T-cell (primary cell): Measurements from ENCODE around the gene PYGO1. TPM values are rescaled to one million over a fixed set of nuclear protein-coding genes. Genes with fewer than 3 reads are reported as not detected.
"Not testable (repeated sequence)": the region's sequence is repeated elsewhere in the genome, so short reads cannot be mapped to it uniquely, and the experiment has no call there.

Experiments used
- ATAC-seq, 4 experiments: fragments of 200-7000 bp in 3 of 4; fragments of 150-1000 bp in 1 of 4; cut with Tn5 transposase; replicated peaks in 1 of 4; 1 replicate in 3 of 4; 2 replicates in 1 of 4; pipeline ENCODE4 v1.10.0; 2021; ENCODE audit warnings: moderate library complexity in 3 of 4, mild to moderate bottlenecking in 2 of 4, moderate number of reproducible peaks in 1 of 4
- CTCF ChIA-PET, 2 donors: fragments of 300-600 bp; sonication (Branson Sonifier 250); formaldehyde crosslinking; loops; one replicate each; lab custom pipeline; 2022; ENCODE audit warnings: antibody characterized with exemption in 2 of 2; lab: Charles Lee
- POLR2A ChIA-PET, 2 donors: fragments of 300-600 bp; sonication (Branson Sonifier 250); formaldehyde crosslinking; loops; one replicate each; lab custom pipeline; 2022; ENCODE audit warnings: antibody characterized with exemption in 2 of 2; lab: Charles Lee
- DNase-seq, 35 experiments: peaks; one replicate each; pipeline versions ENCODE4 v3.0.0 to v3.0.0-alpha.2; 2013 to 2023
- H3K27ac ChIP-seq: one replicate; pipeline ENCODE4 v1.5.1; 2013; ENCODE audit warnings: low read length
- H3K27me3 ChIP-seq, 2 experiments: replicated peaks in 1 of 2; 1 replicate in 1 of 2; 2 replicates in 1 of 2; pipeline versions ENCODE4 v1.6.1 to v1.7.0; 2013; ENCODE audit warnings: low read length in 1 of 2, mixed read lengths in 1 of 2; ENCODE audit not compliant: control insufficient read depth in 2 of 2, insufficient read depth in 2 of 2; ENCODE audit errors: extremely low read depth in 1 of 2
- H3K36me3 ChIP-seq, 2 donors: 1 replicate in 1 of 2; 2 replicates in 1 of 2; pipeline versions ENCODE4 v1.6.1 to v1.7.0; 2013; ENCODE audit warnings: low read length in 1 of 2; ENCODE audit not compliant: control insufficient read depth in 2 of 2, insufficient read depth in 1 of 2; ENCODE audit errors: extremely low read depth in 1 of 2
- H3K4me1 ChIP-seq, 2 experiments: 1 replicate in 1 of 2; 2 replicates in 1 of 2; pipeline versions ENCODE4 v1.6.1 to v1.7.0; 2013; ENCODE audit warnings: low read length in 2 of 2, mixed read lengths in 1 of 2; ENCODE audit not compliant: insufficient read depth in 2 of 2, control insufficient read depth in 1 of 2; ENCODE audit errors: extremely low read depth in 1 of 2
- H3K4me3 ChIP-seq, 2 donors: 1 replicate in 1 of 2; 2 replicates in 1 of 2; pipeline versions ENCODE4 v1.5.1 to v1.7.0; 2013; ENCODE audit warnings: mild to moderate bottlenecking in 2 of 2, low read length in 1 of 2, moderate library complexity in 1 of 2; ENCODE audit not compliant: control insufficient read depth in 1 of 2; ENCODE audit errors: extremely low read depth in 1 of 2
- H3K9me3 ChIP-seq: 2 replicates; pipeline ENCODE4 v1.7.0; 2013
- H3K27ac Mint-ChIP-seq, 2 donors: one replicate each; pipeline ENCODE4 v1.8.0; 2020 to 2021; ENCODE audit warnings: mild to moderate bottlenecking in 2 of 2, mixed read lengths in 2 of 2
- H3K27me3 Mint-ChIP-seq, 2 donors: one replicate each; pipeline ENCODE4 v1.8.0; 2021 to 2022; ENCODE audit warnings: mixed read lengths in 2 of 2
- H3K36me3 Mint-ChIP-seq: one replicate; pipeline ENCODE4 v1.8.0; 2021; ENCODE audit warnings: mixed read lengths
- H3K4me1 Mint-ChIP-seq, 3 donors: one replicate each; pipeline ENCODE4 v1.8.0; 2020 to 2022; ENCODE audit warnings: mixed read lengths in 3 of 3, mild to moderate bottlenecking in 1 of 3
- H3K4me3 Mint-ChIP-seq, 3 donors: one replicate each; pipeline ENCODE4 v1.8.0; 2020 to 2022; ENCODE audit warnings: mild to moderate bottlenecking in 3 of 3, mixed read lengths in 3 of 3, moderate library complexity in 3 of 3
- H3K9me3 Mint-ChIP-seq, 3 donors: one replicate each; pipeline ENCODE4 v1.8.0; 2020 to 2022; ENCODE audit warnings: mixed read lengths in 3 of 3
- WGBS: methylation state at CpG from one replicate; pipeline ENCODE4 v1.1.5; 2013; ENCODE audit warnings: missing lambda C conversion rate; ENCODE audit not compliant: insufficient coverage; 5-methylcytosine and 5-hydroxymethylcytosine counted together
- total RNA-seq, 35 experiments: library from RNA in 6 of 35; stranded (reverse) in 6 of 35; fragments of 120-200 nt in 1 of 35; gene quantifications; one replicate each; pipeline versions ENCODE4 v1.2.1 to v1.2.4 and lab custom pipeline; 2013 to 2026

Gene PYGO1
- total RNA-seq, 5 donors from 2014 or later (not counting 1 experiment from before 2014, with no cell fraction given): 0.06 to 0.18 (median 0.10) TPM; not detected in 2

DNA sequence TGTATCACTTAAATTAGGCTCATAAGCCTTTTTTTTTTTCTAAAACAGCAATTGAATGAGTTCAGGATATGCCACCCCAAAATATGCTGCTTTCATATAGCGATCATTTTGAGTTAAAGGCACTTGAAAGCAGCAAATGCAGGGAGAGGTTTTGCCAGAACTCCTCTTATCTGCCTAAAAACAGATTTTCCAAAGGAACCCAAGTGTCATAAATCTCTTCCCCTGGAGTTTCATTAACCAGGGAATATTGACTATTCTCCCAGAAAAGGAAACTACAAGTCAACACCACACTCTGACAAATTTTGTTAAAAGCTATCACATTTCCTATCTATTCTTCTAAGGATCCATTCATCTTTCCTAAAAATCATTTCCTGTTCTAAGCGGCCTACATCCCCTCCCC, 91.4 kb downstream of the PYGO1 start:
- H3K36me3 Mint-ChIP-seq: no peaks in the 10 kb centered on the region
- CTCF ChIA-PET: no interaction called here
- WGBS: 100% methylated on average over 1 of the region's 2 CpGs
- no peaks in the 10 kb centered on the region for H3K36me3 ChIP-seq
- no peak overlapping the region for H3K27ac ChIP-seq
- H3K27me3 ChIP-seq: no peaks in the 10 kb centered on the region
- no peak overlapping the region for H3K4me3 ChIP-seq
- no peaks in the 10 kb centered on the region for H3K9me3 Mint-ChIP-seq
- POLR2A ChIA-PET: interaction anchor here in 1 of 2 donors (0.5 kb wide), 1 partner anchor 217 kb away, joined by 4 read pairs; no protein-coding TSS in a partner anchor
- H3K4me1 ChIP-seq: peaks cover 3 to 10% of the 10 kb centered on the region in 2 experiments
- ATAC-seq (no peak), DNase-seq (no peak)
- H3K27ac Mint-ChIP-seq: no peak overlapping the region
- H3K27me3 Mint-ChIP-seq: no peaks in the 10 kb centered on the region
- no peaks in the 10 kb centered on the region for H3K9me3 ChIP-seq
- peaks cover 11 to 22% (median 20%) of the 10 kb centered on the region in 3 donors for H3K4me1 Mint-ChIP-seq
- no peak overlapping the region for H3K4me3 Mint-ChIP-seq

DNA sequence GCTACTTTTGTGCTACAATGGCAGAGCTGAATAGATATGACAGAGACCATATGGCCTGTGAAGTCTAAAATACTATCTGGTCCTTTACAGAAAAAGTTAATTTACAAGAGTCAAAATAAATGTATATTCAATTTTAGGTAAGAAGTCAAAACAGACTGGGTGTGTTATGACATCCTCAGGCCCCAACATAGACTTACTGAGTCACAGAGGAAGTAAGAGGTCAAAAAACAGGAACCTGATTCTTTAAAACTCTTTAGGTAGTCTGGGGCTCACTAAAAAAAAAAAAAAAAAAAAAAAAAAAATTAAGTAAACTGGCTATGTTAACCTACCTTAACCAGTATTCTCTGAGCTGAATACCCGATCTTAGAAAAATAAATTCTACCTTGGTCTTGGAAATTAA, 93.2 kb downstream of the PYGO1 start:
- DNase-seq (no peak), ATAC-seq (peak in 2 of 4 experiments; percentile 61)
- Histone ChIP-seq H3K36me3 (no peaks in the 10 kb centered on the region), H3K27me3 (no peaks in the 10 kb centered on the region), H3K4me3 (no peak overlapping the region), H3K9me3 (no peaks in the 10 kb centered on the region), H3K27ac (no peak overlapping the region), H3K4me1 (peaks cover 3 to 10% of the 10 kb centered on the region in 2 experiments)
- H3K27ac Mint-ChIP-seq: peak overlapping the region; percentile 78 to 82
- WGBS: no CpG with 5 or more reads among the region's 1 CpG
- ChIA-PET POLR2A (no interaction called here), CTCF (no interaction called here)
- no peaks in the 10 kb centered on the region for H3K27me3 Mint-ChIP-seq
- no peaks in the 10 kb centered on the region for H3K9me3 Mint-ChIP-seq
- H3K4me1 Mint-ChIP-seq: peaks cover 11 to 22% (median 20%) of the 10 kb centered on the region in 3 donors
- H3K4me3 Mint-ChIP-seq: peak overlapping the region in 1 of 3 donors; percentile 7
- no peaks in the 10 kb centered on the region for H3K36me3 Mint-ChIP-seq

DNA sequence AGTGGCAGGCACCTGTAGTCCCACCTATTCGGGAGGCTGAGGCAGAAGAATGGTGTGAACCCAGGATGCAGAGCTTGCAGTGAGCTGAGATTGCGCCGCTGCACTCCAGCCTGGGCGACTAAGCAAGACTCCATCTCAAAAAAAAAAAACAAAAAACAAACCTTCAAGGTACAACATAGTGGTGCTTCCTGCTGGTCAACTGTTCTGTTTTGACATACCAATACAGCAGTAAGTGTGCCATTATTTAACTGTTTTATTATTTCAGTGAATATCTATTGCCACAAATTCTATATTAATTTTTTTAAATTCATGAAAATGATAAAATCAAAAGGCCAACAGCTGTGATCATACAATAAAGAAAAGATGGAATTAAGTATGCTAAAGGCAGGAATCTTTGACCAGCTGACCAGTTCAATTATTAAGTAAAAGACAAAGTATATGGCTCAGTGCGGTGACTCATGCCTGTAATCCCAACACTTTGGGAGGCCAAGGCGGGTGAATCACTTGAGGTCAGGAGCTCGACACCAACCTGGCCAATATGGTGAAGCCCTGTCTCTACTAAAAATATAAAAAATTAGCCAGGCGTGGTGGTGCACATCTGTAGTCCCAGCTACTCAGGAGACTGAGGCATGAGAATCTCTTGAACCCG, 99.1 kb downstream of the PYGO1 start:
- H3K36me3 Mint-ChIP-seq, POLR2A ChIA-PET, H3K36me3 ChIP-seq, H3K27ac Mint-ChIP-seq, H3K27me3 Mint-ChIP-seq, H3K27ac ChIP-seq, H3K4me1 Mint-ChIP-seq, H3K9me3 Mint-ChIP-seq, DNase-seq, ATAC-seq, H3K27me3 ChIP-seq, H3K4me3 ChIP-seq, H3K4me1 ChIP-seq, H3K9me3 ChIP-seq, H3K4me3 Mint-ChIP-seq: not testable (repeated sequence)
- CTCF ChIA-PET: interaction anchor here in 1 of 2 donors (0.9 kb wide), 1 partner anchor 50 kb away, joined by 3 read pairs; no protein-coding TSS in a partner anchor
- 100% methylated on average over 2 of the region's 9 CpGs for WGBS

Other genes with a start within 250 kb of the PYGO1 start
- 10 to 100 TPM; 21.3 to 32.5 (median 25.6) TPM for gene CCPG1, start 180.0 kb downstream of the PYGO1 start, total RNA-seq
- not detected for gene PIERCE2, start 179.8 kb downstream of the PYGO1 start, total RNA-seq
- 1 to 10 TPM in 3 of 5 donors, not detected in 2; 1.5 to 1.7 (median 1.7) TPM for gene DNAAF4, start 80.1 kb downstream of the PYGO1 start, total RNA-seq
- under 1 TPM in 3 of 5 donors, not detected in 2; 0.06 to 0.16 (median 0.09) TPM for gene PRTG, start 154.8 kb upstream of the PYGO1 start, total RNA-seq